ENCODE measurements around the gene AKT3.

GRCh38 chr1:243587823-243588560 lies 262.1 kb downstream of the AKT3 start:
- TF ChIP-seq CTCF (IDR thresholded peaks at IDR 0.05): no peak
- no peak for TF ChIP-seq EZH2 (IDR thresholded peaks at IDR 0.05)
- no peak for TF ChIP-seq EZH2phosphoT487 (IDR thresholded peaks at IDR 0.05)

Measured in neural progenitor cell (in vitro differentiated cells).